ENCODE data around the gene FBXO8.

FBXO8 gene

GRCh38 chr4:174283507-174284471 is at the start of gene FBXO8, which contains the start of gene CEP44 (continued):
- TF ChIP-seq ZNF645 (tag by site-specific recombination; IDR thresholded peaks at IDR 0.05) (no peak), ZSCAN4 (tag by site-specific recombination; IDR thresholded peaks at IDR 0.05) (no peak), ZNF513 (tag by site-specific recombination; IDR thresholded peaks at IDR 0.05) (no peak), ZNF416 (tag by site-specific recombination; IDR thresholded peaks at IDR 0.05) (no peak), SP7 (tag by site-specific recombination; IDR thresholded peaks at IDR 0.05) (peak; percentile 74), ZBTB6 (tag by site-specific recombination; IDR thresholded peaks at IDR 0.05) (0 out of 2 replicates have a peak, but pooled peaks have one; percentile 53), PRDM6 (tag by site-specific recombination; IDR thresholded peaks at IDR 0.05) (no peak), ZNF704 (tag by site-specific recombination; IDR thresholded peaks at IDR 0.05) (no peak), OSR2 (tag by site-specific recombination; IDR thresholded peaks at IDR 0.05) (no peak; the same call in 1 of the 2 replicates), ZSCAN23 (tag by site-specific recombination; IDR thresholded peaks at IDR 0.05) (no peak), CTCF (tag by site-specific recombination; IDR thresholded peaks at IDR 0.05) (peak; percentile 6; the same call in 1 of the 2 replicates), ZNF223 (tag by site-specific recombination; IDR thresholded peaks at IDR 0.05) (no peak), RBAK (tag by site-specific recombination; IDR thresholded peaks at IDR 0.05) (no peak), ZNF623 (tag by site-specific recombination; IDR thresholded peaks at IDR 0.05) (no peak), ZBTB11 (tag by site-specific recombination; conservative IDR thresholded peaks at IDR 0.05; ENCODE audit: low read depth) (peak; percentile 90), ZNF302 (tag by site-specific recombination; IDR thresholded peaks at IDR 0.05; ENCODE audit: low read depth) (no peak), ZNF670 (tag by site-specific recombination; IDR thresholded peaks at IDR 0.05; ENCODE audit: low read depth) (no peak), ZNF707 (tag by site-specific recombination; IDR thresholded peaks at IDR 0.05) (no peak), PRDM1 (tag by site-specific recombination; IDR thresholded peaks at IDR 0.05) (no peak), ZNF391 (tag by site-specific recombination; IDR thresholded peaks at IDR 0.05; ENCODE audit: borderline replicate concordance, low read depth) (no peak), ZNF571 (tag by site-specific recombination; IDR thresholded peaks at IDR 0.05) (no peak), ZNF23 (tag by site-specific recombination; IDR thresholded peaks at IDR 0.05; ENCODE audit: borderline replicate concordance) (no peak), ZNF555 (tag by site-specific recombination; conservative IDR thresholded peaks at IDR 0.05) (no peak), ZBTB20 (tag by site-specific recombination; IDR thresholded peaks at IDR 0.05) (peak; percentile 37; the same call in 1 of the 2 replicates), ZFP41 (tag by site-specific recombination; IDR thresholded peaks at IDR 0.05; ENCODE audit: borderline replicate concordance) (no peak)

Measured in HEK293 (cell line).